HepG2 (cell line): Measurements from ENCODE around the gene SGTB. TPM values are rescaled to one million over a fixed set of nuclear protein-coding genes. Genes with fewer than 3 reads are reported as not detected.

Experiments used
- ARID4A ChIP-seq: sonication (generic); formaldehyde crosslinking; IDR thresholded peaks from 2 replicates; pipeline ENCODE4 v1.5.0; 2020; ENCODE audit warnings: mild to moderate bottlenecking, missing genetic modification reagents, borderline replicate concordance
- ATF2 ChIP-seq: sonication (generic); formaldehyde crosslinking; IDR thresholded peaks from 2 replicates; pipeline ENCODE4 v1.4.0; 2020; ENCODE audit warnings: missing genetic modification reagents
- PHB2 ChIP-seq: fragments of 450-650 bp; IDR thresholded peaks from 2 replicates; pipeline ENCODE4 v1.6.1; 2018; ENCODE audit not compliant: partially characterized antibody
- PHF20 ChIP-seq: sonication (generic); formaldehyde crosslinking; IDR thresholded peaks from 2 replicates; pipeline ENCODE4 v1.5.0; 2020; ENCODE audit warnings: mild to moderate bottlenecking, missing genetic modification reagents
- POGZ ChIP-seq: sonication (generic); formaldehyde crosslinking; IDR thresholded peaks from 2 replicates; pipeline ENCODE4 v1.4.0; 2020; ENCODE audit warnings: mild to moderate bottlenecking, missing genetic modification reagents
- SAP130 ChIP-seq: IDR thresholded peaks from 2 replicates; pipeline ENCODE4 v1.6.1; 2016; ENCODE audit warnings: low read depth
- TGIF2 ChIP-seq: IDR thresholded peaks from 2 replicates; pipeline ENCODE4 v1.6.1; 2016; ENCODE audit warnings: control low read depth, missing compliant biosample characterization
- ZBTB40 ChIP-seq, 2 experiments: fragments of 450-650 bp in 1 of 2; sonication (generic) in 1 of 2; formaldehyde crosslinking in 1 of 2; IDR thresholded peaks; 2 replicates each; pipeline versions ENCODE4 v1.6.1 to v1.8.0; 2016 to 2022; ENCODE audit warnings: antibody characterized with exemption in 1 of 2, mild to moderate bottlenecking in 1 of 2, missing genetic modification reagents in 1 of 2
- ZNF337 ChIP-seq: sonication (generic); formaldehyde crosslinking; IDR thresholded peaks from 2 replicates; pipeline ENCODE4 v1.5.1; 2020; ENCODE audit warnings: missing genetic modification reagents, low read depth, mild to moderate bottlenecking, borderline replicate concordance
- ZNF614 ChIP-seq: IDR thresholded peaks from 2 replicates; pipeline ENCODE4 v1.6.1; 2018; ENCODE audit warnings: missing biosample characterization, missing genetic modification reagents, inconsistent platforms, borderline replicate concordance
- ZSCAN20 ChIP-seq: sonication (generic); formaldehyde crosslinking; IDR thresholded peaks from 2 replicates; pipeline ENCODE4 v1.4.0; 2020; ENCODE audit warnings: missing genetic modification reagents, mild to moderate bottlenecking, borderline replicate concordance
- ZSCAN5A ChIP-seq: sonication (generic); formaldehyde crosslinking; IDR thresholded peaks from 2 replicates; pipeline ENCODE4 v1.8.0; 2022; ENCODE audit warnings: mild to moderate bottlenecking, missing genetic modification reagents, borderline replicate concordance
- polyA plus RNA-seq, 8 experiments: library from polyadenylated mRNA; depleted of rRNA in 3 of 8; stranded (reverse) in 7 of 8; unstranded in 1 of 8; fragments of >200 nt; fragmentation: Illumina TruSeq in 4 of 8; extraction: Trizol in 4 of 8; gene quantifications; 2 replicates each; pipeline versions ENCODE4 v1.2.1 to v1.2.3, GENCODE V29; 2011 to 2016; ENCODE audit warnings: low read depth in 4 of 8, missing spikeins in 1 of 8, mixed read lengths in 1 of 8; ENCODE audit not compliant: insufficient read depth in 1 of 8
- total RNA-seq, 5 experiments: library from RNA; depleted of rRNA; stranded (reverse); fragments of >200 nt; fragmentation: Illumina TruSeq; extraction: Trizol; gene quantifications; 2 replicates each; pipeline ENCODE4 v1.2.3, GENCODE V29; 2016; ENCODE audit warnings: low read depth in 1 of 5

SGTB gene
- total and polyA plus RNA-seq, 2 of the 13 experiments (the other 11 are each of a cell fraction or from before 2014, with no cell fraction given): 5.2 to 11.2 TPM

GRCh38 chr5:65624025-65624570 lies 97.8 kb downstream of the SGTB start, which contains the start of gene TRIM23 (continued):
- no peak for TF ChIP-seq ZBTB40 (IDR thresholded peaks at IDR 0.05)
- TF ChIP-seq ZBTB40 (CRISPR knock-in tag; IDR thresholded peaks at IDR 0.05): no peak
- TF ChIP-seq SAP130: peak; percentile 90
- TF ChIP-seq ZNF614 (CRISPR knock-in tag): peak; percentile 27; the same call in 1 of the 2 replicates
- peak; percentile 58 for TF ChIP-seq PHF20
- peak; percentile 43; the same call in 1 of the 2 replicates for TF ChIP-seq TGIF2 (CRISPR knock-in tag)
- TF ChIP-seq ATF2: peak; percentile 19; the same call in 1 of the 2 replicates
- TF ChIP-seq ARID4A (CRISPR knock-in tag): peak; percentile 69
- 0 out of 2 replicates have a peak, but pooled peaks have one; percentile 25 for TF ChIP-seq ZSCAN5A (CRISPR knock-in tag)
- TF ChIP-seq ZNF337 (CRISPR knock-in tag): peak; percentile 85; the same call in 1 of the 2 replicates
- TF ChIP-seq ZSCAN20 (CRISPR knock-in tag): no peak; the same call in 1 of the 2 replicates
- TF ChIP-seq POGZ (CRISPR knock-in tag): no peak
- TF ChIP-seq PHB2: no peak
